ENCODE measurements around the gene PAQR6.

PAQR6 gene

GRCh38 chr1:156236164-156236563, 11.7 kb downstream of the PAQR6 start:
- no peak for TF ChIP-seq CTCF (IDR thresholded peaks at IDR 0.05; ENCODE audit: borderline replicate concordance, insufficient read depth, low read depth, low read length)
- no peak overlapping the region for H3K4me3 ChIP-seq (ENCODE audit: low read depth, low read length)

- no peak for TF ChIP-seq CTCF (IDR thresholded peaks at IDR 0.05; ENCODE audit: borderline replicate concordance, insufficient read depth, low read depth, low read length)
- H3K4me3 ChIP-seq (ENCODE audit: low read depth, low read length): no peak overlapping the region
Measured at GRCh38 chr1:156233426-156234127, 14.3 kb downstream of the PAQR6 start.

- no peak overlapping the region for H3K4me3 ChIP-seq (ENCODE audit: low read depth, low read length)
- TF ChIP-seq CTCF (IDR thresholded peaks at IDR 0.05; ENCODE audit: borderline replicate concordance, insufficient read depth, low read depth, low read length): no peak
Measured at GRCh38 chr1:156232201-156232894, 15.5 kb downstream of the PAQR6 start.

- no peak overlapping the region for H3K4me3 ChIP-seq (ENCODE audit: low read depth, low read length)
- TF ChIP-seq CTCF (IDR thresholded peaks at IDR 0.05; ENCODE audit: borderline replicate concordance, insufficient read depth, low read depth, low read length): no peak
Measured at GRCh38 chr1:156230473-156230837, 17.4 kb downstream of the PAQR6 start.

GRCh38 chr1:156229809-156230472, 17.9 kb downstream of the PAQR6 start:
- no peak overlapping the region for H3K4me3 ChIP-seq (ENCODE audit: low read depth, low read length)
- no peak for TF ChIP-seq CTCF (IDR thresholded peaks at IDR 0.05; ENCODE audit: borderline replicate concordance, insufficient read depth, low read depth, low read length)

GRCh38 chr1:156228501-156228900, 19.4 kb downstream of the PAQR6 start:
- no peak for TF ChIP-seq CTCF (IDR thresholded peaks at IDR 0.05; ENCODE audit: borderline replicate concordance, insufficient read depth, low read depth, low read length)
- no peak overlapping the region for H3K4me3 ChIP-seq (ENCODE audit: low read depth, low read length)

Data from GM12875 (cell line).